SU-DHL-6 (cell line): ENCODE data around the gene SGCA.
A peak's percentile ranks its signal among the peaks of the same experiment; 100 is the strongest.

Experiments used
- H2AFZ ChIP-seq: fragments of 200-600 bp; sonication (generic); 2 replicates; pipeline ENCODE4 v1.6.1; 2014; ENCODE audit warnings: low read depth, mild to moderate bottlenecking, moderate library complexity, mixed read lengths, antibody characterized with exemption, low read length; ENCODE audit not compliant: severe bottlenecking
- H3F3A ChIP-seq: fragments of 200-600 bp; shearing (Covaris generic); 2 replicates; pipeline ENCODE4 v1.6.0; 2016; ENCODE audit warnings: antibody characterized with exemption, mild to moderate bottlenecking; ENCODE audit not compliant: insufficient read depth
- H3K27ac ChIP-seq: fragments of 200-600 bp; sonication (generic); 2 replicates; pipeline ENCODE4 v1.5.1; 2016; ENCODE audit warnings: low read depth, mild to moderate bottlenecking, low read length, moderate library complexity, mixed read lengths
- H3K27me3 ChIP-seq: fragments of 200-600 bp; sonication (generic), shearing (Covaris generic); 2 replicates; pipeline ENCODE4 v1.6.0; 2014; ENCODE audit warnings: mild to moderate bottlenecking, low read length
- H3K36me3 ChIP-seq: fragments of 200-600 bp; sonication (generic); 2 replicates; pipeline ENCODE4 v1.6.1; 2014; ENCODE audit warnings: mild to moderate bottlenecking, low read length, mixed read lengths
- H3K4me2 ChIP-seq: fragments of 300-600, 200-600 bp; shearing (Covaris generic), sonication (generic); 2 replicates; pipeline ENCODE4 v1.6.0; 2014; ENCODE audit warnings: low read length, low read depth, mild to moderate bottlenecking; ENCODE audit not compliant: poor library complexity, severe bottlenecking
- H3K4me3 ChIP-seq: fragments of 200-600 bp; sonication (generic); 2 replicates; pipeline ENCODE4 v1.5.1; 2014; ENCODE audit warnings: antibody characterized with exemption, low read length, mild to moderate bottlenecking, mixed read lengths; ENCODE audit not compliant: insufficient read depth, poor library complexity, severe bottlenecking
- H3K79me2 ChIP-seq: fragments of 200-600 bp; sonication (generic); 2 replicates; pipeline ENCODE4 v1.6.1; 2014; ENCODE audit warnings: mild to moderate bottlenecking, low read length, moderate library complexity; ENCODE audit not compliant: insufficient read depth
- H3K9ac ChIP-seq: fragments of 200-600 bp; sonication (generic); 2 replicates; pipeline ENCODE4 v1.7.0; 2014; ENCODE audit warnings: mild to moderate bottlenecking, low read length
- H3K9me2 ChIP-seq: fragments of 200-600 bp; sonication (generic); replicated peaks from 2 replicates; pipeline ENCODE4 v1.6.1; 2014; ENCODE audit warnings: low read length; ENCODE audit not compliant: insufficient read depth
- H3K9me3 ChIP-seq: fragments of 200-600 bp; sonication (generic); 2 replicates; pipeline ENCODE4 v1.6.1; 2014; ENCODE audit warnings: low read length, mixed read lengths; ENCODE audit not compliant: insufficient read depth
- H4K20me1 ChIP-seq: fragments of 200-600 bp; sonication (generic); 2 replicates; pipeline ENCODE4 v1.6.1; 2014; ENCODE audit warnings: low read depth, mild to moderate bottlenecking, antibody characterized with exemption, low read length, moderate library complexity, mixed read lengths
- CTCF ChIP-seq: fragments of 200-600 bp; sonication (generic); IDR thresholded peaks from one replicate; pipeline ENCODE4 v1.5.1; 2017; ENCODE audit warnings: antibody characterized with exemption, mild to moderate bottlenecking, low read length, moderate library complexity; ENCODE audit not compliant: insufficient read depth, poor library complexity, severe bottlenecking
- EZH2phosphoT487 ChIP-seq: fragments of 200-600 bp; sonication (generic), shearing (Covaris generic); conservative IDR thresholded peaks from 2 replicates; pipeline ENCODE4 v1.6.1; 2018; ENCODE audit warnings: mild to moderate bottlenecking, antibody characterized with exemption, low read length, moderate library complexity, mixed read lengths

The SGCA gene

GRCh38 chr17:50151937-50152547, 13.8 kb upstream of the SGCA start:
- peak overlapping the region; percentile 55 for H2AFZ ChIP-seq
- H3K27me3 ChIP-seq, result no peaks in the 10 kb centered on the region
- peak overlapping the region; percentile 47 for H3K4me3 ChIP-seq
- H3K27ac ChIP-seq, result peak overlapping the region; percentile 48
- peaks cover 32% of the 10 kb centered on the region for H3K79me2 ChIP-seq
- TF ChIP-seq EZH2phosphoT487, result no peak
- TF ChIP-seq CTCF, result no peak
- no peaks in the 10 kb centered on the region for H3K36me3 ChIP-seq
- no peaks in the 10 kb centered on the region for H4K20me1 ChIP-seq
- peak overlapping the region; percentile 100 for H3K4me2 ChIP-seq
- no peaks in the 10 kb centered on the region for H3K9me2 ChIP-seq
- peaks cover 9% of the 10 kb centered on the region; the same call in 1 of the 2 replicates for H3F3A ChIP-seq
- H3K9me3 ChIP-seq, result no peaks in the 10 kb centered on the region
- peak overlapping the region; percentile 96 for H3K9ac ChIP-seq

- 0 out of 2 replicates have a peak overlapping the region, but pooled peaks have one; percentile 48 for H3K27ac ChIP-seq
These were observed 13.1 kb upstream of the SGCA start for GRCh38 chr17:50152736-50153135.

GRCh38 chr17:50153650-50154575, 11.9 kb upstream of the SGCA start:
- H4K20me1 ChIP-seq, result no peaks in the 10 kb centered on the region
- no peaks in the 10 kb centered on the region for H3K9me2 ChIP-seq
- H2AFZ ChIP-seq, result no peak overlapping the region
- peaks cover 9% of the 10 kb centered on the region; the same call in 1 of the 2 replicates for H3F3A ChIP-seq
- H3K79me2 ChIP-seq, result peaks cover 15% of the 10 kb centered on the region
- no peaks in the 10 kb centered on the region for H3K9me3 ChIP-seq
- no peaks in the 10 kb centered on the region for H3K27me3 ChIP-seq
- no peak overlapping the region for H3K9ac ChIP-seq
- TF ChIP-seq CTCF, result no peak
- TF ChIP-seq EZH2phosphoT487, result no peak
- no peaks in the 10 kb centered on the region for H3K36me3 ChIP-seq
- H3K4me3 ChIP-seq, result no peak overlapping the region
- H3K27ac ChIP-seq, result no peak overlapping the region
- H3K4me2 ChIP-seq, result no peak overlapping the region

More at GRCh38 chr17:50152736-50153135, 13.1 kb upstream of the SGCA start:
- Histone ChIP-seq H3K4me3 (no peak overlapping the region), H4K20me1 (no peaks in the 10 kb centered on the region), H3K36me3 (no peaks in the 10 kb centered on the region), H3K27me3 (no peaks in the 10 kb centered on the region), H3K79me2 (peaks cover 25% of the 10 kb centered on the region), H3K9me3 (no peaks in the 10 kb centered on the region), H2AFZ (no peak overlapping the region), H3K4me2 (peak overlapping the region; percentile 100), H3K9me2 (no peaks in the 10 kb centered on the region), H3F3A (peaks cover 9% of the 10 kb centered on the region; the same call in 1 of the 2 replicates), H3K9ac (no peak overlapping the region)
- no peak for TF ChIP-seq EZH2phosphoT487
- TF ChIP-seq CTCF, result no peak
